GM21360 (cell line): ENCODE data around the gene IGFBP5.

ENCODE experiments used
- ATAC-seq: cut with Tn5 transposase; IDR thresholded peaks from one replicate; pipeline ENCODE4 v1.9.1; 2021; ENCODE audit warnings: mild to moderate bottlenecking, moderate library complexity; ENCODE audit not compliant: unreplicated experiment

The IGFBP5 gene, protein sequence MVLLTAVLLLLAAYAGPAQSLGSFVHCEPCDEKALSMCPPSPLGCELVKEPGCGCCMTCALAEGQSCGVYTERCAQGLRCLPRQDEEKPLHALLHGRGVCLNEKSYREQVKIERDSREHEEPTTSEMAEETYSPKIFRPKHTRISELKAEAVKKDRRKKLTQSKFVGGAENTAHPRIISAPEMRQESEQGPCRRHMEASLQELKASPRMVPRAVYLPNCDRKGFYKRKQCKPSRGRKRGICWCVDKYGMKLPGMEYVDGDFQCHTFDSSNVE

DNA sequence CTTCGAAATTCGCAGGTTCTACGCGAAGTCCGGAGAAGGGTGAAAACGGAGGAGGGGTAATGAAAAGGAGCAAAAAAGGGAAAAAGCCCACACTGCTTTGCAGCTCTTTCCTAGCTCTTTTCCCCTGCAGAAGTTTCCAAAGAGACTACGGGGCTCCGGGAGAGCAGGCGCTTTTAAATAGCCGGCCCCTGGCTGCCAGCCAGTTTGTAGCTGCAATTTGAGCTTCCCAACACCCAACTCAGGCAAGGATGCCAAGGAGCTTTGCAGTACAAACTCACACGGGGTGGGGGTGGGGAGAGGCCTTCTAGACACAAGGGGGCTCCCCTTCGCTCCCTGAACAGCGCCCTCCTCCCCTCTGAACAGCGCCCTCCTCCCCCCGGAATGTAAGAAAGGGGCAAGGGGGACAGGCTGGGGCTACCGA, at the start of gene IGFBP5:
TSS of gene IGFBP5 (minus strand) at position 149 of the 421 bp plus-strand sequence. CDS start 774 bp downstream, outside the sequence.
- no peak for ATAC-seq

DNA sequence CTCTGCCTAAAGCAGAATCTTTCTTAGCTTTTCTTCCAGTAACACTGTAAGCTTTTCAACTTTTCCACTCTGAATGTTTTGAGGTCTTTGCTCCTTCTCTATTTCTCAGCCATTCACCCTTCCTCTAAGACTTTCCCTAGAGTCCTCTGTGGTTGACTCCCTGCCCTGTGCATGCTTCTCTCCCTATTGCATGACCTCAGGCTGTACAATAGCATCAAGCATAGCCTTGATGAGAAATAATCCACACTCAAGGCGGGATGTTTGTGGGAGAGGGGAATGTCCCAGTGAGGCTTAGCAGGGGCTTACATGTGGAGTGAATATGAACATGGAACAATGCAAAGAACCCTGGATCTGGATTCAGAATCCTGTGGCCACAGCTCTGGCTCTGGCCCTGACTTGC, 48.4 kb upstream of the IGFBP5 start:
- ATAC-seq, result no peak

DNA sequence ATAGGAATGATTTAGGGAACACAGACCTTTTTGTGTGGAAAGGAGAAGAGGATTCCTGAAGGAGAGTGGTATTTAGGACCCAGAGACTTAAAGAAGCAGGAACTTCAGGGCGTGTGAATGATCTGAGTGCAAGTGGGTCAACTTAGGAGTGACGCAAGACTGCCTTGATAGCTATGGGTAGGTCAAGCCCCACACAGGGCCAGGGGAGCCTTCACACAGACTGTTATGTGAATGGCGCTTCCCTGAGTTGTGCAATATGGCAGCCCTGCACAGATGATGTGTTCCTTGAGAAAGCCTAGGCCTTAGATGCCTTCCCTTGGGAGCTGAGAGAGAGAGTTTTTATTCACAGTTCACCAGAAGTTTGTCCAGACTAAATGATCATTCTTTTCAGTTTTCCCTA, 47.1 kb upstream of the IGFBP5 start:
- ATAC-seq, result no peak

DNA sequence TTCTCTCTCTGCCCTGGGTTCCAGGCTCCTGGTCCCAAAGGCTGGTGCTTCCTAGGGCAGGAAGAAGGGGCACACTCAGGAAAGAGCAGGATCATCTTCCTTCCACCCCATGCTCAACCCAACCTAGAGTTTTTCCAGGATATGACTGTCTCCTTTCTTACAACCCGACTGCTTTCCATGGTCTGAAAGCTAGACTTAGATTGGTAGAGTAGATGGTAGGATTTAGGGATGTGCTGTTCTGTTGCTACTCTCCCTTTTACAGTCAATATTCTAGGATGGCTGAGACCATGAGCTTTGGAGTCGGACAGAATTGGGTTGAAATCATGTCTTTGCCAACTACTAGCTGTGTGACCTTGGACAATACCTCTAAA, 45.9 kb upstream of the IGFBP5 start:
- no peak for ATAC-seq

DNA sequence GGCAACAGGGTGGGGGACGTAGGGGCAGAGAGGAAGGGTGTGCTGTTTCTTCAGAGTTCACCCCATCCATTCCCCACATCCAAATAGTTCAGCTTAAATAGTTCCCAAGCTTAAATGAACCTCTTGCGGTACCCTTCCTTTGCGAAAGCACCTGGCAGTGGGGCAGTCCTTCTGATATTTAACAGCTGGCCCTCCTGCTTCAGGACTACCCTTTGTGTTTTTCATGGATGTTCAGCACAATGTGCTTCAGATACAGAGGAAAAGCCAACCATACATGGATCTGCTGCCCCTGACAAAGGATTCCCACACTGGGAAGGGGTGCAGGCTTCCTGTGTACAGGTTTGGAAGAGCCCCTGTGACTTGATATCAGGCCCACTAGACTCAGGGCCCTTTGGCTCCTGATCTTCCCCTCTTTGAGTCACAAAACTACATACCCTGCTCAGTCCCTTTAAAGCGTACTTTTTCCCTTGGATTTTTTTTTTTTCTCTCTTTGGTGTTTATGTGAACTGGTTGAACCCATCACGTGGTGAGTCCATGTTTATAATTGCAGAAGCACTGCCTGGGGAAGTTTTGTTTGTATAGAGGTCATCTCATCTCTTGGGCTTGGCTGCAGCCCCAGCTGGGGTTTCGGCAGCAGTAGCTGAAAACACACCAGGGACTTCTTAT, 45.3 kb upstream of the IGFBP5 start:
- ATAC-seq, result no peak

DNA sequence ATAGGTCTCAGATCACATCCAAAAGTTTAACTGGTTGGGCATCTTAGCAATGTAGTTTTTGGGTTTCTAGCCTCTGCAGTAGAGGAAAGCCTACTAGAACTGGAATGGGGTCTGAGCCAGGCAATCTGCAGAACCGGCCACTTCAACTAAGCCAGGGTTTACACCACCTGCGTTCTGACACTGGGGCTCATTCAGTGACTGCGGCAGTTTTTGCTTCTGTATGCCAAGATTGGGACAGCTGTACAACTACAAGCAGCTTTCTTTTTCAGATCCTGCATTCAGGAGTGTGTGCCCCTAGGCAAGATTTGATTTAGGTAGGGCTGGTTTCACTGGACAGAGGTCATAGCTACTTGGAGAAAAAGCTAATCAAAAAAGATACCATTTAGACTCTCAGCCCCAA, 43.7 kb upstream of the IGFBP5 start:
- ATAC-seq, result no peak

DNA sequence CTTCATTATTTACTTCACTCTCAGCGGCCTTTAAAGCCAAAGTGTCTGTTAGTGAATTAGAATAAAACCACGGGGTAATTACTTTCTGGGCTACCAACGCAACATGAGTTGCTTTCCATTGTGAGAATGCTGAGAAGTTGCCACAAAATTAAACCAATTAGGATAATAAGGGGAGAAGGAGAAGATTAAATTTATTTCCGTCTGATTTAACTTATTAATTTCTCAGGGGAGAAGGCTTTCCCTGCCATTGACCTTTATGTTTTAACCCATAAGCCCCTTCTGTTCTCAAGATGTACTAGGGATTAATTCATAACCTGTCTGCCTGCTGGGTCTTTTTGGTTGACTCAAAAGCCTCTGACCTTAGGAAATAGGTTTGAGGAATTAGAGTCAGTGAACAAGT, 42.3 kb upstream of the IGFBP5 start:
- no peak for ATAC-seq

DNA sequence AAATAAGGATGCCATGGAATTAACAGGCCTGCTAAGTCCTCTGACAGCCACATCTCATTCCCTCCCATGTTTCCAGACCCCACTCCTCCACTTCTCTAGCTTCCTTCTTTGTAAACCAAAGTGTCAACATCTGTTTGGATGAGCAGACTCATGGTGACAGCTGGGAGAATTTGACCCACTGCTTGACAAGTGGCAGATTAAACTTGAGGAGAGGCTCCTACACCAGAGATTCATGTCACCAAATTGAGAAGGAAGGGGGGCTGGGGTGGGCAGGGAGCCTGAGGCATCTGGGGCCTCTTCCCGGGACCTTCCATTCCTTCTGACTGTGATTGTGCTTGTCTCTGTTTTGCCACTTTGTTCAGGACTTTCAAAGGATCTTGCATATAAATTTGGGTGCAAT, 41.0 kb upstream of the IGFBP5 start:
- ATAC-seq, result no peak

DNA sequence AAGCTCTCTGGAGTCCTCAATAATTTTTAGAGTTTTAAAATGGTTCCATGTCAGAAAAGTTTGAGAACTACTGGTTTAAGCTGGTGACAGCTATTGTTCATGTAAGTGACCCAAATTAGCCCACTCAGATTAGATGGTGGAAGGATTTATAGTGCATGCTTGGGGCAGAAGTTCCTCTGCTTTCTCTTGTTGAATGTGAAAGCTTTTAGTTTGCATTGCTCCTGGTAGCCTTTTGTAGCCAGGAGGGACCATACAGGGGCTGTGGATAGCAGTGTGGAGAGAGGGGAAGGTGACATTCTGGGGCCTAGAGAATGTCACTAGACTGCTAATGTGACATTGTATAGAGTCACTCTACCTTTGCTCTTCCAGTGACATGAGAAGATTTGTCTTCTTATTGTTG, 40.3 kb upstream of the IGFBP5 start:
- no peak for ATAC-seq

DNA sequence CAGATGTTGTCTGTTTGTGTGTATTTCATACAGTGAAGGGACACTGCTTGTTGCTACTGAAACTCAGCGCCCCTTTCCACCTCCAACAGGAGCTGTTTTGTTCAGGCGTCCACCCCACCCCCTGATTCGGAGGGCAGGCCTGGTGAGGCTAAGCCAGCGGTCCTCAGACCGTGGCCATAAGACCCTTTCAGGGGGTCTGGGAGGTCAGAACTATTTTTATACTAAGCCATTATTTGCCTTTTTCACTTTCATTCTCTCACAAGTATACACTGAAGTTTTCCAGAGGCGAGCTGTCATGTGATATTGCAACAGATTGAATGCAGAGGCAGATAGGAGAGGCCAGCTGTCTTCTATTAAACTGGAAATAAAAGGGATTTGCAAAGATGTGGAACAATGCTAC, 39.7 kb upstream of the IGFBP5 start:
- no peak for ATAC-seq

DNA sequence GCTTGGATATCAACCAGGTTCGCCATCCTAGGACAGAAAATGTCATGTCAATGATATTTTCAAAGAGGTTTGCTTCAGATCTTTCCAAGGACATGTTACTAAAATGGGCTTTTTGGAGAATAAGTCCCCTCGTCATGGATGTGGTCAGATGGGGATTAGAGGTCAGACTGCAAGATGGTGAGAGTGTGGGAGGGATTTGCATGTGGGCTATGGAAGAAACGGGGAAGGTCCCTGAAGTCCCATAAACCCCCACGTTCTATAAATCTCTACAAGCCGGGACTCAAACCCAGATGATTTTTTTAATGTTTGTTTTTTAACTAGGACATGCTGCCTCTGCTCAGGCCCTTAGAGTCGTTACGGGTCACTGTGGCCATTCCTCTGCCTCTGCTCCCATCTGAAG, 37.7 kb upstream of the IGFBP5 start:
- ATAC-seq, result no peak

DNA sequence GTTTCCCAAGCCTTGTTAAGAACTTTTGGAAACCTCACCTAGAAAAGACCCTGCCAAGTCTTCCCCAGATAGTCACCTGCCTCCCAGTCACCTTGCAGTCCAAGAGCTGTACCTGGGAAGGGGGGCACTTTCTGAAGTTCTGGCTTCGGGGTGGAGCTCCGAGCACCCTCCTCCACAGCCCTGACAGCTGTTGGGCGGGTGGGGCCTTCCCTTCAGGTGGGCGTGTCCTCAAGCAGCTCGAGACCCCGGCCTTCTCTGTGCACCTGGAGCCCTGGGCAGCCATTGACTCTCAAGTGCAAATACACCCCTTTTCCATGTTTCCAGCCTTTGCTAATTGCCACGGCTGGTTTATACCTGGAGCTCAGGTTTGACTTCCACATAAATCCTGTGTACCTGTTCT, 37.0 kb upstream of the IGFBP5 start:
- no peak for ATAC-seq

DNA sequence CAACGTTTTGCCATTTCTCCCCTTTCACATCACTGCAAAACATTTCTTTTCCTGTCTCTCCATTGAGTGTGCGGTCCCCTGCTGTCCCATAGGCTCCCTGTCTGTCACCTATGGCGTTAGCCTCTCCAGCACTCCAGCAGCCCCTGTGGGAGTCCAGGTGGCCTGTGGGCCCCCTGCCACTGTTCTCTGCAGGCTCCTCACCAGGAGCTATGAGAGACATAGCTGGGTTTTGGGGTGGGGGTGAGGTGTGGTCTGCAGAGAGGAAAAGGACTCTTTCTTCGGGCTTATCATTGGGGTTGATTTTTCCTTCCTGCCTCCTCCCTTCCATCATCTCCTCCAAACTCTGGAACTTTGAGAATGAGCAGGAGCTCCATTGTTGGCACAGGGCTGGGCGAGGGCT, 36.1 kb upstream of the IGFBP5 start:
- no peak for ATAC-seq

DNA sequence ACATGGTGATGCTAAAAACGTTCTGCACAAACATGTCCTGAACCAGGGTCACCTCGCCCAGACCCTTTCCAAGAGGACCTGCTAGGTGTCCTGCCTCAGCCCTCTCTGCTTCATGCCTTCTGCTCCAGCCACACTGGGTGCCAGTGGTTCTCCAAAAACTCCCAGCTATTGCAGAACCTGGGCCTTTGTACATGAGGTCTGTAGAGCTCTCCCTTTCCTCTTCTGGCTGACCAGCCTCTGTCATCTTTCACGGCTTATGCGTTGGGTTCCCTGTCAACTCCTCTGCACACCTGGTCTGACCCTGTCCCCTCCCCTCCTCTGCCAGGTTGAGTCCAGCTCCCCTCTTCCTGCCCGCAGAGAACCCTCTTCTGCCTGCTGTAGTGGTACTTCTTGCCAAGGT, 35.5 kb upstream of the IGFBP5 start:
- no peak for ATAC-seq

DNA sequence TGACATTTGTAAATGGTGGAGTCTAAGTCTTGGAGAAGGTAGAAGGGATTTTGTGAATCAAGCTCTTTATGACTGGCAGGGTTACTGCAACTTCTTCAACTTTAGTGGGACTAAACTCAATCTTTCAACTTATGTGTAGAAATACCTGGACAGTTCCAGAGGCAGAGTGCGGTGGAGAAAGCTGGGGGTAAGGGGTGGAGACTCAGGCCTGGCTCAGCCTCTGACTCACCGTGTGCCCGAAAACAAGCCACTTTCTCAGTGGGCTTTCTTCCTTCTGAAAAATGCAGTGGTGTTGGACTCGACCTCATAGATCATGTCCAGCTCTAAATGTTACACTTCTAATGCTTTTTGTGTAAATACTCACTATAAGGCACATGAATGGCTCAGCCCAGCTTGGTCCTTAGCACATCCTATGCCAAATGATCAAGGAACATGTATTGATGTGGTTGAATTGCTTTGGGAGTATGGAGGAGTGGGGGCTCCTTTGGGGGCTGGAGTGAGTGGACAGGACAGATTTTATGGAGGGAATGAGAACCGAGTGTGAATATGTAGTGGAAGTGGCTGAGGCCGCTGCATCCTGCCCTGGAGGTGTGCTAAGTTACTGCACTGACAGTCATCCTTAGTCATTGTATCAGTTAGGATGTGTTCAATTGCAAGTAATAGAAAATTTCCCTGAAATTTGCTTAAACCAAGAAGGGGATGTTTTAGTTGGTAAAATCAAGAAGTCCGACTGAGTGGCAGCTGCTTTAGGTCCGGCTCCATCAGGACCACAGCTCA, 32.2 kb upstream of the IGFBP5 start:
- ATAC-seq, result no peak

DNA sequence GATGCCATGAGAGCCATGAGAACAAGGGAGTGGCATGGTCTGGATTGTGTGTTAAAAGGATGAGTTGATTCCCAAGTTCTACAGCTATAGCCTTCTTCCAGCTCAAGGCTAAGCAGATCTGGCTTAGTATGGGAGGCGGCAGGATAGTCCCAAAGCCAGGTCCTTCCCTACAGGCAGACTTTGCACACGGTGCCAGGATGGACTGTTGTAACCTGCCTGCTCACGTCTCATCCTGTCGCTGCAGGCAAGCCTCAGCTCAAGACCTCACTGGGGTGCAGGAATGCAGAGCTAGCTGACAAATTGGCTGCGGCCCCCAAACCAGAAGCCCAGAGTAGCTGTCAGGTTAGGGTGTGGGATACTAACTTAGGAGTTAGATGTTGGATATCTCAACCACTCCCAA, 28.8 kb upstream of the IGFBP5 start:
- ATAC-seq, result no peak

DNA sequence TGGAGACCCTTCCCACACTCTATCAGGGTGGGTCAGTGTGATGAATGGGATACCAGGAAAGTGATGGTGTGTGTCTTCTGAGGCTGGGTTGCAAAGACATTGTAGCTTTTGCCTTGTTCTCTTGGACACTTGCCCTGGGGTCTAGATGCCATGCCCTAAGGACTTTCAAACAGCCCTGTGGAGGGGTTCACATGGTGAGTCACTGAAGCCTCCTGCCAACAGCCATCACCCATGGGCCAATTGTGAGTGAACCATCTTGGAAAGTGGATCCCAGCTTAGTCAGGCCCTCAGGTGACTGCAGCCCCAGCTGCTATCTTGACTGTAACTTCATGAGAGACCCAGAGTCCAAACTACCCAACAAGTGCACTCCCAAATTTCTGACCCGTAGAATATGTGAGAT, 25.8 kb upstream of the IGFBP5 start:
- ATAC-seq, result no peak

DNA sequence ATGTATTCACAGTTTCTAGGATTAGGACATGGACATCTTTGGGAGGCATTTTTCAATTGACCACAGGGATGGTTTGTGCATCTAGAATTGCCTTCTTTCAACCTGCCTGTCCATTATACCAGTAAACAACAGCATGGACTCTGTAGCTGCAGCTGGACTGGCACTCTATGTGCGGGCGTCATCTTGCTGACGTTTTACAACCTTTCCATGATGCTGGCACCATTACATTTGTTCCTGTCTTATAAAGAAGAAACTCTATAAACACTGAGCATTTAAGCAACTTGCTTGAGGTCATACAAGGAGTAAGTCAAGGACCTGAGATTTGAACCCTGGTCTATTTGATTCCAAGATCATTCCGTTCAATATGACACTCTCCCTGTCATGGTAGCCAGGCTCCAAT, 25.4 kb upstream of the IGFBP5 start:
- no peak for ATAC-seq

DNA sequence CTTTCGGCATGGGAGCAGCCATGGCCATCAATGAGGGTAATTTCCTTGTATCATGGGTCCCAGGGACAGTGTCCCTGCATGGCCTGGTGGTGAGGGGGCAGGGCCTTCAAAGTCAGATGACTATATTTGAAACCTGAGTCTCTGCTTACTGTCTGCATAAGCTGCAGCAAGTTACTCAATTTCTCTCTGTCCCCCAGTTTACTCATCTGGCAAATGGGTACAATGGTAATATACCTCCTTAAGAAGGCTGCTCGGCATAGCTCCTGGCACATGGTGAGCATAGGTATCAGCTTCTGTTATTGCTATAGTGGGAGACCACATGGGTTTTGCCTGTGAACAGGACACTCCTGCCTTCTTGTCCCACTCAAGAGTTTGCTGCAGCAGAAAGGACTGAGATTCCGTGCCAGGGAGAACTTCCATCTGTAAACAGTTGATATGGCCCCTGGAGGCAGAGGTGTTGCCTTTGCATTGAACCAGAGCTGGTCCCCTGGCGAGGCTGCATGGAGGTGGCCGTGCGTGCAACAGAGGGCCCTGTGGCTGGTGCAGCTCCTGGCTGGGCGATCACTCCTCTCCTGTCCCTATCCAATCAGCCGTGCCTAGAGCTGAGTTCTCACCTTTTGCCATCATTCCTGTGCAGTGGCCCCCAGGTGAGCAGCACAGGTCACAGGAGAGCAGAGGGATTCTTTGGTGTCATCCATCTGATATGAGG, 22.7 kb upstream of the IGFBP5 start:
- no peak for ATAC-seq

DNA sequence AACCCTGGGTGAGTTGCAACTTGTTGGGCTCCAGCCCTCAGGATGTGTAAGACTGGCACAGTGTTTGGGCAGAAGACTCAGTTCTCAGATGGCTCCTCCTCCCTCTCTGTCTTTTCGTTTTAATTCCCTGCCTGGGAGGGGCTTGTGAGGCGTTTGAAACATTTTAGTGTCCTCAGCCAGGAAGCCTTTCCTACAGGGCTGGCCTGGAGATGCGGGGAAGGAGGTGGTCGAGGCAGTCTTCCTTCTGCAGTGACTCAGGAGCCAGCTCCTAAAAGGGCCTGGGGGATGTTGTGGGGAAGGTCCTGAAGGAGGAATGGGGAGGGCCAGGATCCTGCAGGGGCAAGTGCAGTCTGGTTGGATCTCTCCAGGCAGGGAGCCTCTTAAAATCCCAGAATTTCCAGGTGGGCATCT, 22.1 kb upstream of the IGFBP5 start:
- ATAC-seq, result no peak

DNA sequence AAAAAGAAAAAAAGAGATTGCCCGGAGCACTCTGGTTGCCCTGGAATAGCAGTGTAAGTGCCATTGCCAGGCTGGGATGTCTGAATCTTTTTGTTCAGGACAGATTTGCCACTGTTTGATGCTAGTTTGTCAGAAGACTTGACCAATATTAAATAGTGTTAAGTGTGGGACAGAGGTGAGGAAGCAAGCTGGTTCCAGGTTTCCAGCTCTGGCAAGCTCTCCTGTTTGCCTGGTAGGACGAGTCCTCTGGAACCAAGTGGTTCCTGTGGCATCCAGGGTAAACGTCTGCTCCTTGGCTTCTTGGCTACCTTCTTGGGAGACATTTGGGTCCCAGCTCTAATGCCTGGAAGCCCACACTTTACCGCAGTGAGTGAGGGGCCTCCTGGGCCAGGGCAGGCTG, 20.8 kb upstream of the IGFBP5 start:
- no peak for ATAC-seq
